ENCODE results near the gene NR2F6.

DNA sequence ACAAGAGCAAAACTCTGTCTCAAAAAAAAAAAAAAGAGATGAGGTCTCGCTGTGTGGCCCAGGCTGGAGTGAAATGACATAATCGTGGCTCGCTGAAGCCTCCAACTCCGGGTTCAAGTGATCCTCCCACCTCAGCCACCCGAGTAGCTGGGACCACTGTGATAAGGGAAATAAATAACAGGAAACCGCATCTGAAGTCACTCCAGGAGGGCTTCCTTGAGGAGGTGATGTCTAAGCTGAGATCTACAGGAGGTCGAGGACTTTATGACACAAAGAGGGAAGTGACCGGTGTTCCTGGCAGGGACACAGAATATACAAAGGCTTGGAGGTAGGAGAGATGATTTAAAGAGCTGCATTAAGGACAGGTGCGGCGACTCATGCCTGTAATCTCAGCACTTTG, 8.9 kb upstream of the NR2F6 start:
- TF ChIP-seq, protein P1, sequence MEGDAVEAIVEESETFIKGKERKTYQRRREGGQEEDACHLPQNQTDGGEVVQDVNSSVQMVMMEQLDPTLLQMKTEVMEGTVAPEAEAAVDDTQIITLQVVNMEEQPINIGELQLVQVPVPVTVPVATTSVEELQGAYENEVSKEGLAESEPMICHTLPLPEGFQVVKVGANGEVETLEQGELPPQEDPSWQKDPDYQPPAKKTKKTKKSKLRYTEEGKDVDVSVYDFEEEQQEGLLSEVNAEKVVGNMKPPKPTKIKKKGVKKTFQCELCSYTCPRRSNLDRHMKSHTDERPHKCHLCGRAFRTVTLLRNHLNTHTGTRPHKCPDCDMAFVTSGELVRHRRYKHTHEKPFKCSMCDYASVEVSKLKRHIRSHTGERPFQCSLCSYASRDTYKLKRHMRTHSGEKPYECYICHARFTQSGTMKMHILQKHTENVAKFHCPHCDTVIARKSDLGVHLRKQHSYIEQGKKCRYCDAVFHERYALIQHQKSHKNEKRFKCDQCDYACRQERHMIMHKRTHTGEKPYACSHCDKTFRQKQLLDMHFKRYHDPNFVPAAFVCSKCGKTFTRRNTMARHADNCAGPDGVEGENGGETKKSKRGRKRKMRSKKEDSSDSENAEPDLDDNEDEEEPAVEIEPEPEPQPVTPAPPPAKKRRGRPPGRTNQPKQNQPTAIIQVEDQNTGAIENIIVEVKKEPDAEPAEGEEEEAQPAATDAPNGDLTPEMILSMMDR (IDR thresholded peaks at IDR 0.05; ENCODE audit: insufficient read depth, low read depth, low read length) = no peak
- TF ChIP-seq EZH2 (IDR thresholded peaks at IDR 0.05; ENCODE audit: insufficient read depth, low read length) = no peak

All from astrocyte (in vitro differentiated cells and primary cell).